SW 1271 (cell line): ENCODE data around the gene C1QTNF9.
"Not testable (repeated sequence)": the region's sequence is repeated elsewhere in the genome, so short reads cannot be mapped to it uniquely, and the experiment has no call there.

Experiments
- DNase-seq, 2 experiments: peaks; one replicate each; lab custom pipeline; 2025; lab: John Stamatoyannopoulos, UW

C1QTNF9 gene

DNA sequence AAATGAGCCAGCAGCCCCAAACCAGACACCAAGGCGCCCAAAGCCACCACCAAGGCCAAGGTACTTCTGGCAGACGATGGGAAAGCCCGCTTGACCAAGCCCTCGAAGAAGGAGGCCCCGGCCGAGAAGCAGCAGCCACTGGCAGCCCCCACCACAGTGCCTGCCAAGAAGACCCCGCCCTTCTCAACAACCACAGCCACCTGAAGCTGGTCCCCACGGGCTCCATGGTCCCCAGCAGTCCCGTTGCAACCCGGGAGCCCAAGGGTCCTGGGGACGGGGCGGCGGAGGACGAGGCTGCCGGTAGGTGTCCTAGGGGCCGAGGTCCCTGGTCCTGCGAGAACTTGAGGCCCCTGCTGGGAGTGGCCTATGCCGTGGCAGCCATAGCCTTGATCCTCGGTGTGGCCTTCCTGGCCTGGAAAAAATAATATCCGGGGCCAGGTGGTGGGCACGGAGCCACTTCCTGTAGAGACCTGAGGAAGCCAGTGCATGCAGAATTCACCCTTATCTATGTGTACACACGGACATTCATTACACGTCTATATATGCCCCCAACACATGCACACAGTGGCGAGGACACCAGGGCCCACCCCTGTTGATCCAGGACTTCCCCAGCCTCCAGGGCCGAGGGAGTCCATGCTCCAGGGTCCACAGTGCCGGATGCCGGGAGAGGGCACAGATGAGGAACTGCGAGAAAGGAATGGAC lies 13.8 kb downstream of the C1QTNF9 start:
- no peak for DNase-seq

DNA sequence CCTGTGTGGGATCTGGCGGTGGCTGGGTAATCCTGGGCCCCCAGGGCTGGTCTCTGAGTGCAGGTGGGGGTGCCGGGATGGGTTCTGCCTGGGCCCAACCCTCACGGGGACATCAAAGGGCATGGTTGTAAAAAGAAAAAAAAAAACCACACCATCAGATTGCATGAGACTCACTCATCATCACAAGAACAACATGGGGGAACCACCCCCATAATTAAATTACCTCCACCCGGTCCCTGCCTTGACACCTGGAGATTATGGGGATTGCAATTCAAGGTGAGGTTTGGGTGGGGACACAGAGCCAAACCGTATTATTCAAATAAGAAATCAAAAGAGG lies 14.3 kb downstream of the C1QTNF9 start:
- DNase-seq = no peak

DNA sequence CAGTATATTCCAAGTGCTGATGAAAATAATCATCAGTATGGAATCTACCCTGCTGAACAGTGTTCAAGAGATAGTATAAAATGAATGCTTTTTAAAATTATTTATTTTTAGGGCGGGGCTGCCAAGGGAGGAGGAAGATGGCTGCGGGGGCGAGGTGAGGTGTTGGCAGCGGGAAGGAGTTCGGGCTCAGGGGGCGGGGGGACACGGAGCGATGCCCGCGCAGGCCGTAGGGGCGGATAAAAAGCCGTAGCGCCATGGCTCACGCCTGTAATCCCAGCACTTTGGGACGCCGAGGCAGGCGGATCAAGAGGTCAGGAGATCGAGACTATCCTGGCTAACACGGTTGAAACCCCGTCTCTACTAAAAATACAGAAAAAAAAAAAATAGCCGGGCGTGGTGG lies 18.2 kb downstream of the C1QTNF9 start:
- DNase-seq = not testable (repeated sequence)

DNA sequence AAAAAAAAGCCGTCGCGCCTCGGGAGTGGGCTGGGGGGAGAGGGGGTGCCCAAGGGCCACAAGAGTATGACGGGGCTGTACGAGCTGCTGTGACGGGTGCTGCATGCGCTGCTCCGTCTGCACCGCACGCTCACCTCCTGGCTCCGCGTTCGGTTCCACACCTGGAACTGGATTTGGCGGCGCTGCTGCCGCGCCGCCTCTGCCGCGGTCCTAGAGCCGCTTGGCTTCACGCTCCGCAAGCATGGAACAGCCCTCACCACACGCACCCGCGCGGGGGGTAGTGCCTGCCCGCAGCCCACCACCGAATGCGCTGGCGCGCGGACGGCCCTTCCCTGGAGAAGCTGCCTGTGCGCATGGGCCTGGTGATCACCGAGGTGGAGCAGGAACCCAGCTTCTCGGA lies 18.8 kb downstream of the C1QTNF9 start:
- DNase-seq = no peak

DNA sequence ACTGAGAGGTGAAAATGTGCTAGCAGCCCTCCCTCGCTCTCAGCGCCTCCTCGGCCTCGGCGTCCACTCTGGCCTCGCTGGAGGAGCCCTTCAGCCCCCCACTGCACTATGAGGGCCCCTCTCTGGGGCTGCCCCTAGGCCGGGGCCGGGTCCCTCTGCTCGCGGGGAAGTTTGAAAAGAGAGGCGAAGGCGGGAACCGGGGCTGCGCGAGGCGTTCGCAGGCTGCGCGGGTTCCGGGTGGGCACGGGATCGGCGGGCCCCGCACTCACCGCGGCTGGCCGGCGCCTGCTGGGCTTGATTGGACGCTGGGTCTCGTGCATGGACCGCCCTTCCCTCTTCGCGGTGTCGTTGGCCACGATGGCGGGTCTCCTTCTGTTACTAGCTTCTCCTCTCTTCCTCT lies 29.3 kb downstream of the C1QTNF9 start:
- no peak for DNase-seq

DNA sequence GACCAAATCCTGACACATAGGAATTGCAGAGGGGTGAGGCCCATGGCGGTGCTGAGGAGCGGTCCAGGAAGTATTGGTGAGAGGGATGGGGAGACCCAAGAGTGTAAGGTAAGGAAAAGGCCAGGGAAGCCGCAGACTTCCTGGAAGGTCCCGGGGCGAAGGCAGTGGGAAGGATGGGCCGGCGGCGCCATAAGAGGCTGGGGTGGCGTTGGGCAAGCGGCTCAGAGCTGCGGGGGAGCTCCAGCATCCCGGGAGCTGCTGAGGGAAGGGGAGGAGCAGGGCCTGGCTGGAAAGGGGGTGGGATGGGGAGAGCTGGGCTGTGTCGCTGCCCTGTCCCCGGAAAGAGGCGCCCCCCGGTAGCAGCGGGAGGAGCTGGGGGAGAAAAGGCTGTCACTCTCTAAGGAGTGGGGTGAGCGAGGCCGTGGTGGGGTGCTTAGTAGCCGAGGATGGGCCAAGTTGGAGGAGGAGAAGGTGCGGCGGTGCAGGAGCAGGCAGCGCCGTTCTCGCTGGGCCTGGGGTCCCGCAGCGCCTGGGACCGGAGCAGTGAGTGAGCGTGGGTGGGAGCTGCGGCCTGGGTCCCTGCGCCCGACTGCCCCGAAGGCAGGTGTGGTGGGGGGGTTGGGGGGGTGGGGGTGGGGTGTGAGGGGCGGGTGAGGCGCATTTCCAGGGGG lies 30.7 kb downstream of the C1QTNF9 start:
- DNase-seq = no peak

DNA sequence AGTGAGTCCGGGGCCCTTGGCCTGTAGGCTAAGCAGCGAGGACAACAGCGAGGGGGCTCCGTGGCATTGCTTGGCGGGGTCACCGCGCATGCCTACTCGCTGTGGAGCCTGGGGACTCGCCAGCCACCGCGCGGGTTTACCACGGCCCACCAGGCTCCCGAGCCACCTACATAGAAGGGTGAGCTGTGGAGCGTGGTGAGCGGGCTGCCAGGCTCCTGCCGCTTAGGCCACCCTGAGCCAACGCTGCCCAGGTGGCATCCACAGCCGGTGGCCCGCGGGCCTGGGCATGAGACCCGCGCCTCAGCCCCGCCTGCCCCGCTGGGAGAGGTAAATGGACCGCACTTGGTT lies 31.2 kb downstream of the C1QTNF9 start:
- DNase-seq = no peak

DNA sequence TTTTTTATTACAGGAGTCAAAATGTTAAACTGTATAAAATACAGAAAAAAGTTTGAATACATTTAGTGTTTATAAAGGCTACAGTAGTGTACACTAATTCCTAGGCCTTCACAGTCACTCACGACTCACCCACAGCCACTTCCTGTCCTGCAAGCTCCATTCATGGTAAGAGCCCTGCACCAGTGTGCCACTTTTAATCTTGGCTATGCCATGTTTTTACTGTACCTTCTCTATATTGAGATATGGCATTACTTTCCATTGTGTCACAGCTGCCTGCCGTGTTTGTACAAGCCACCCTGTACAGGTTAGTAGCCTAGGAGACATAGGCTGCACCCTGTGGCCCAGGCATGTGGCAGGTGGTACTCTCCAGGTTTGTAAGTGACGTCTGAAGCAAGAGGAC lies 32.1 kb downstream of the C1QTNF9 start:
- DNase-seq = no peak

DNA sequence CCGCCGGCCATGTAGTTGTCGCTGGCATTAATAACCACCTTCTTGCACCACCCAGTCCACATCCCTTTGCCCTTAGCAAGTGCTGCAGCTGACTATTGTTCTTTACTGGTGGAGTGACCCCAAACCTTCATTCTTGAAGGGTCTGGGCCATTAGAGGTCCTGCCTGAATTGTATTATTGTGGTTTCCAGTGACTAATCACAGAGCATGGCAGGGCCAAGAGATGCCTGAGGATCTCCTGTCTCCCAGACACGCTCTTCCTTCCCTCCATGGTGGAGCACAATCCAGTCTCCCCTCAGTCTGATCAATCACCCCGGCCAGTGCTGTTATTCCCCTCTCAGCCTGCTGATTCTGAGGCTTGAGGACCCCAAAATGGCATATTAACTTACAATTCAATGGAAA lies 39.0 kb downstream of the C1QTNF9 start:
- no peak for DNase-seq

DNA sequence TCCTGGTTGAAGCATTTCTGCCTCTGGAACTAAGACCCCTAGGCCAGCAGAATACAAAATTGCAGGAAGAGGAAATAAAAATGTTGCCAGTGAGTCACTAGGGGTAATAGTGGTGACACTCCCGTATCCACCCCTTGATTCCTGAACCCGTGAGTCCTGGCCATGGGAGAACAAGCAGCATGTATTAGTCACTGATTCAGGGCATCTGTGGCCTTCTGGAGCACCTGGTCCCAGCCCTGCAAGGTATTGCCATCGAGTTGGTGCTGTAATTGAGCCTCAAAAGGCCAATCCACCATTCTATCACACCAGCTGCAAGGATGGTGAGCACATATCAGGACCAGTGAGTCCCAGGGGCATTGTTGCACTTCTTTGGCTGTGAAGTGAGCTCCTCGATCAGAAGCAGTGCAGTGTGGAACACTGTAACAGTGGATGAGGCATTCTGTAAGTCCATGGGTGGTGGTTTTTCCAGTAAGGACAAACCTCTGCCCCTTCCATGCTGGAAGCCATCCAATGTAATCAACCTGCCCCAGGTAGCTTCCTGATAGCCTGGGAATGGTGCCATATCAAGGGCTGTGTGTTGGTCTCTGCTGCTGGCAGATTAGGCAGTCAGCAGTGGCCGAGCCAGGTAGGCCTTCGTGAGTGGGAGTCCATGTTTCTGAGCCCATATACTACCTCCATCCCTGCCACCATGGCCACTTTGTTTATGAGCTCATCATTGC lies 39.6 kb downstream of the C1QTNF9 start:
- DNase-seq = no peak

DNA sequence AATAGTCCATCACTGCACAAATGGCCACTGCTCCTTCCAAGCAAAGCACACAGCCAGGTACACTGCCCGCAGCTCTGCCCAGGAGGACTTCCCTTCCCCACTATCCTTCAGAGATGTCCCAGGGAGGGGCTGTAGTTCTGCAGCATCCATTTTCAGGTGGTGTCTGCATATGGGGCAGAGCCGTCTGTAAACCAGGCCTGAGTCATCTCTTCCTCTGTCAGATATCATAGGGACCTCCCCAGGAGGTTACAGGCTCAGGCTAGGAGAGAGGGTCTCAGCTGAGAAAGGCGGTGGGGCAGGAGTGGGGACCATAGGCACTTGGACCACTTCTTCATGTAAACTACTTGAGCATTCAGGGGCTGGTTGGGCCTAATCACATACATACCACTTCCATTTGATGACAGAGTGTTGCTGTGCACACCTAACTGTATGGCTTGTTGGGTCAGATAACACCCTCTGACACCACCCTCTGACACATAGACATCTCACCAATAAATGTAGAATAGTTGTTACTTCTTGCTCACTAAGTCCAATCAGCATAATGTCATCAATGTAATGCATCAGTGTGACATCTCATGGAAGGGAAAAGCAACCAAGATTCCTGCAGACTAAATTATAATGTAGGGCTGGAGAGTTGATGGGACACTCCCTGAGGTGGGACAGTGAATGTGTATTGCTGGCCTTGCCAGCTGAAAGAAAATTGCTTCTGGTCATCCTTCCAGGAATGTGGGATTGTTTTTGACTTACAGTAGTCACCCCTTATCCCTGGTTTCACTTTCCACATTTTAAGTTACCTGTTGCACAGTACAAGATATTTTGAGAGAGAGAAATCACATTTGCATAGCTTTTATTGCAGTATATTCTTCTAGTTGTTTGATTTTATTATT lies 40.6 kb downstream of the C1QTNF9 start:
- DNase-seq = not testable (repeated sequence)

DNA sequence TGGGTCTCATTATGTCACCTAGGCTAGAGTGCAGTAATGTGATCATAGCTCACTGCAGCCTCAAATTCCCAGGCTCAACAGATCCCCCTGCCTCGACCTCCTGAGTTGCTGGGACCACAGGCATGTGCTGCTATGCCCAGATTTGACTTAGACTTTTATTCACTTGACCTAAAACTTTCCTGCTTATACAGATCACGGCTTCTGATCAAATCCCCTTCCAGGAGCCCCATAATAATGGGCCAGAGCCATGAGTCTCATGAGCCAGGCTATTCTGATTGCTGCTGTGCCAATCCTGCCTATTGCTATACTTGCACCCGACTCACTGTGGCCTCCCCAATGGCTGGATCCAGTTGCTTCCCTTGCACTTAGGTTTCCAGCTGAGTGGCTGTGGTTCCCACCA lies 42.0 kb downstream of the C1QTNF9 start:
- no peak for DNase-seq

DNA sequence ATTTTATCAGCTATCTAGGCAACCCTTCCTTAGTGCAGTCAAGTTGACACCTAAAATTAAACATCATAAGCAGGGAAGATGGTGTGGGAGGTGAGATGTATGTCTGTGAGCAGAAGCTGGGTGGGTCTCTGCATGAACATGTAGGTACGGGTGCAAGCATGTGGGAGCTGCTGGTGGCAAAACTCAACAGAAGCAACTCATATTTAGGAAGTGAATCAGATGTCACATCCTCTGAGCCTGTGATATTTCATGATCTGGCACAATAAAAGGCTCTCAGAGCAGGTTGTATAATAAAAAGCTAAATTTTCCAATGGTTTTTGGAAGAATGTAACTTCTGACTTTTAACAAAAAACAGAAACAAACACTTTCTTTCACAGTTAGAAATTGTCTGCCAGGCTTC lies 44.4 kb downstream of the C1QTNF9 start:
- no peak for DNase-seq

DNA sequence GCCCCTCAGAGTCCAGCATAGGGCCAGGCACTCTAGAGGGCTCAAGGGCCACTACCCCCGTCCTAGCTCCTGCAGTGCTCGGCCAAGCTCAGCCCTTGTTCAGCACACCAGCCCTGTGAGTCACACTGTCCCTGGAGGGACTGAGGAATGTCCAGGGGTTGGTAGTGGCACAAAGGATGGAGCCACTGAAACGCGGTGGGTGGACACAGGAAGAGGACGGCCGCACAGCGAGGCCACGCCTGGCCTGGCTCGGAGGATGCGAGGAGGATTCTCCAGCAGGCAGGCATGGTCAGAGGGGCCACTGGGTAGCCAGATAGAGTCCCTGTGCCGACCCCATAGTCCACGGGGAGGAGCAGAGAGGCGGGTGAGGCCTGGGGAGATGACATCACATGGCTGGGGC lies 45.7 kb downstream of the C1QTNF9 start:
- DNase-seq = no peak

DNA sequence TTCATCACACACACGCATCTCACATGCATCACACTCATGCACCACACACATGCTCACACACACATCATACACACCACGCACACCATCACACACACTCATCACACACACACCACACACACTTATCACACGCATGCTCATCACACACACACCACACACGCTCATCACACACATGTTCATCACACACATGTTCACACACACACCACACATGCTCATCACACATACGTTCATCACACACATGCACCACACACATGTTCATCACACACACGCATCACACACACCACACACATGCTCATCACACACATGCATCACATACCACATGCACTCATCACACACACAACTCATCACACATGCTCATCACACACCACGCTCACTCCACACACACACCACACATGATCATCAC lies 46.9 kb downstream of the C1QTNF9 start:
- DNase-seq = no peak

DNA sequence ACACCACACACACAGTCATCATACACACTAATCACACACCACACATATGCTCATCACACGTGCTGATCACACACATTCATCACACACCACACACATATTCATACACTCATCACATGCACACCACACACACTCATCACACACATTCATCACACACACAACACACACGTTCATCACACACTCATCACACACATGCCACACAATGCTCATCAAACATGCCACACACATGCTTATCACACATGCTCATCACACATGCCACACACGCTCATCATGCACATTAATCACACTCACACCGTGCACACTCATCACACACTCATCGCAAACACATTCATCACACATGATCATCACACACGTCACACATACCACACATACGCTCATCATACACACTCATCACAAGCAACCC lies 47.5 kb downstream of the C1QTNF9 start:
- DNase-seq = no peak

DNA sequence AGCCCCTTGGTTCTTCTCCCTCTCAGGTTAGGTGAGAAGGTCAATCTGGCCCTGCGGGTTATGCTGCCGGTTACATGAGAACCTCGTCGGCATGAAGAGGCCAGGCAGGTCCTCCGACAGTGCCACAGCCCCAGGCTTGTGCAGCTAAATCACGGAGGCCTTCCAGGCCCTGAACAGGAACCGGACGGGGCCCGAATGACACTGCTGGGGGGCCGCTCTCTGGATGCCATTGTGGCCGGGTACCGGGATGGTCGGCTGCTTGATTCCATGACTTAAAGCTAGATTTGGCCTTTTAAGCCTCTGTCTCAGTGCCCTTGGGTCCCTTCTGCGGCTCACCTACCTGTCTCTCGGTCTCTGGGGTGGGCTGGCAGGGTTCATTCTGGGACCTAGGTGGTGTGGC lies 48.4 kb downstream of the C1QTNF9 start:
- no peak for DNase-seq

DNA sequence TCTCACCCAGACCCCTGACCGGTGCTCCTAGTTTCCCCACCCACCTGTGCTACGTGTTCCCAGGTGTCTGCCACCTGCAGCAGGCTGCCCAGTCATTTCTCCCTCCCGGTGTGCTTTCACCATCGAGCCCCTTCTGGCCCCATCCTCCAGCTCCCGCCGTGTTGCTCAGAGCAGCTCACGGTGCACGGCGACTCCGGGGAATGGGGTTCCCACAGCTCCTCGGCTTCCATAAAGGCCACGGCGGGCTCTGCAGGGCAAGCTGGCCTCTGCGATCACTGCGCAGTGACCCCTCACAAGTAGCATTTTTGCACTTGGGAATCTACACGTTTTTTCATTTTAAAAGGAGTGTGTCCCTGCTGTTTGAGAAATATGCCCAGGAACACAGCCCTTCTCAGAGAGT lies 49.5 kb downstream of the C1QTNF9 start:
- not testable (repeated sequence) for DNase-seq

DNA sequence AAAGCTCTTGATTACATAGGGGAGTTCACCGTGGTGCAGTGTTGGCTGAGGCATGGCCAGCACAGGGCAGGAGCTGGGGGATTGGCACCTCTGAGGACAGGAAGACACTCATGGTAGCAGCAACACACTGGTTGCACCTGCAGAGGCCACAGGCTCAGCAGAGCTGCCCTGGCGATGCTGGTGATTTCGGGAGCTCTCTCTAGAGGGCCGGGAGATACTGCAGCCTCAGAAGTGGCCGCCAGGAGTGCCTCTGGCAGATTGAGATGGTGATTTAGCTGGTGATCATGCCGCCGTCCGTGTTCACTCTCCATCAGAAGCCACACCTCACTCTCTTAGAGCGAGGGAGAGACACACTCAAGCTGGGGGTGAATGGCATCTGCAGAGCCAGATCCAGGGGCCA lies 49.9 kb downstream of the C1QTNF9 start:
- not testable (repeated sequence) for DNase-seq

DNA sequence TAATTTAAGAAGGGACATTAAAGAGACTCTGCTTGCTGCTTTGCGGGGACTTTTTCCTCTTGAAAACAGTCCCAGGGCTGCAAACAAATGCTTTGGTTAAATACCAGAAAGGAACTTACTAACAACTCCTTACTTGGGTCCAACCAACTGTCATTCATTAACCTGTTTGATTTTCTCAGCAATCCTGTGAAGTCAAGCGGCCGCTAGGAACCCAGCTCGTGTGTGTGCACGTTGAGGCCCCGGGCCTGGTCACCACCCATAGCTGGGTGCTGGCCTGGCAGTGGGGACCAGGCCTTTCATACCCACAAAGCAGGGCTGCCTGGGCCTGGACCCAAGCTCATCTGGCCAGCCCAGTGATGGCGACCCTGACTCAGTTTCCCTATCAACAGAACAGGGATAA lies 50.7 kb downstream of the C1QTNF9 start:
- no peak for DNase-seq

DNA sequence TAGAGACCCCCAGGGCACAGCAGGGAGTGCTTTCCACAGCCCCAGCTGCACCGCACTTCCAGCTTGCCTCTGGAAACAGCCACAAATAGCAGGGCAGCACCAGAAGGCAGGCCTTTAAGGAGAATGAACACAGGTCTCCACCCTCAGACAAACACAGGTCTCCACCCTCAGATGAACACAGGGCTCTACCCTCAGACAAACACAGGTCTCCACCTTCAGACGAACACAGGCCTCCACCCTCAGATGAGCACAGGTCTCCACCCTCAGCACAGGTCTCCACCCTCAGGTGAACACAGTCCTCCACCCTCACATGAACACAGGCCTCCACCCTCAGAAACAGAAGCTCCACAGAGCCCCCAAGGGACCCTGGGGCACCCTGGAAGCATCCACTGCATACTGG lies 51.7 kb downstream of the C1QTNF9 start:
- DNase-seq = no peak

DNA sequence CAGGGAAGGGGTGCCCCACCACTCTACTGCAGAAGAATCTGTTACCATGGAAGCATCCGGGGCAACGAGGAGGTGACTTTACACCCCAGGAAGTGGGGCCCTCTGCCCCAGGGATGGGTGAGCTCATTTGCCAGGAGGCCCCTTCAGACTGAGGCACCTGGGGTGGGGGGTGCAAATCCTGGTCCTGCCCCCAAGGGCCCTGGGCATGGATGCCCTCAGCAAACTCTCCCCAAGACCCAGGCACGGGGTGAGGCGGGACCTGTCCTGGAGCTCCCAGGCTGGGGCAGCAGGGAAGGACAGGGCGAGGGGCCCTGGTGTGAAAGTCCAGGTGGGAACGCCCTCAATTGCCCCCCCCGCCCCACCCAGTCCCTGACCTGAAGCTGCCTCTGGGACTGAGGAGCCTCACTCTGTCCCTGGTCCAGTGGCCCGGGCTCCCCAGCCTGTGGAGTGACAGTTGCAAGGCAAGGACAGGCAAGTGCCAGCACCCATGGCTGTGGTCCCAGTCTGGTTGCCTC lies 52.5 kb downstream of the C1QTNF9 start:
- DNase-seq = no peak
